HG03135 (cell line): ENCODE measurements around the gene GTPBP1.

Experiments
- ATAC-seq: cut with Tn5 transposase; IDR thresholded peaks from one replicate; pipeline ENCODE4 v1.9.1; 2021; ENCODE audit warnings: mild to moderate bottlenecking, moderate library complexity; ENCODE audit not compliant: unreplicated experiment

GTPBP1 gene

DNA sequence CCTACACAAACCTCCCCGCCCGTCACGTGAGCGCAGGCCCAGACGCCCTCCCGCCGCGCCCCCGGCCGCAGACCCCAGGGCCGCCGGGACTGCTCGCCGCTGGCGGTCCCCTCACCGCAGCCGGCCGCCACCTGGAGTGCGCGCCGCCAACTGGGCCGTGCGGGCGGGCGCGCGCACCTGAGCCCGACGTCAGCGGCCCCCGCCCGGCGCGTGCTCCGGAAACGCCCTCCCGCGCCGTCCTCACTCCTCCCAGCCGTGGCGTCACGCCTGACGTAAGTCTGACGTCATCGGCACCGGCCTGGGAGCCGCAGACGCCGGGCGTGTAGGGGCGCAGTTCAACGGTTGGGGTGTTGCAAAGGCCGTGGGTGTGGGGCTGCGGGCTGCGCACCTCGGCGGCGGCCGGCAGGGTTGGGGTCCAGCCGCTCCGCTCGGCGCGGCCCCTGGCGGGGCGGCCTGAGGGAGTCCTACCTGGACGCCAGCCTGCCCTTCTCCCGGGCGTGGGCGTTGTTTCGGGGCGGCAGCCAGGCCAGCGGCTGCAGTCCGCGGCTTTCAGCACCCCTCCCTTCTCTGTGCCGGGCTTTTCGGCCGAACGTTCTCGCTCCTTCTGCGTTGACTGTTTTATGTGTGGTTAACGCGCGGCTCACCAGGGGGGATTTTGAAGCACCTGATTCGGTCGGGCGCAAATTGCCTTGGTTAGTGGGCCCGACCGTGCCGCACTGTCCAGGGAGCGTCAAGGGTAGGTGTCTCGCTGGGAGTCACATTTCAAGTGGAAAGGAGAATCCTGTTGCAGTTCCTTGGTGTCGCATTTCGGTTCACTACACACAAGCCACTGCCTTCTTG lies 4.7 kb upstream of the GTPBP1 start, which contains the start of gene JOSD1:
JOSD1 (minus strand) TSS at position 155 of the 840 bp plus-strand sequence. CDS start 956 bp downstream, outside the sequence.
- peak; percentile 37 for ATAC-seq

DNA sequence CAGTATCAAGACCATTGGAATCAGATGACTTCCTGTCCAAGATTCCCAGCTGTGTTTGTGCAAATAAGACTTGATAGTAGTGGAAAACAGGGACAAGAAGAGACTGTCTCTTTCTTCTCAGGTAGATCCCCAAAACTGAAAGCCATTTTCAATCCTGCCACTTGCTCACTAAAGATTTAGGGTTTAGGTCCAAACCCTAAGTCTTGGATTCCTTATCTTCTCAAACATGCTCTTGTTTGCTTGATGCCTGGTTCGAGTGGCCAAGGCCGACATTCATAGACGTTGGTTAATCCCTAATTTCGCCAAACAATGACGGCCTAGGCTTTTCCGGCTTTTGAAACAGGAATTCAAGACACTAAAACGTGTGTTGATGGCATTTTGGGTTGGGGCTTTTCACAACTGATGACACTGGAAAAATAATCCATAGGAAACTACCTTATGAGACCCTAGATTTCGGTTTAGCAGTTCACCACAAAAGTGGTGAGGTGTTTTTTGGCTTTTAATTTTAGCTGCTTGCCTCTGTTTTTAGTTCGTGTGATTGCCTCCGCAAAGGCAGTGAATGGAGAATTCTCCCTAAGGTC lies 1.0 kb upstream of the GTPBP1 start:
- no peak for ATAC-seq

DNA sequence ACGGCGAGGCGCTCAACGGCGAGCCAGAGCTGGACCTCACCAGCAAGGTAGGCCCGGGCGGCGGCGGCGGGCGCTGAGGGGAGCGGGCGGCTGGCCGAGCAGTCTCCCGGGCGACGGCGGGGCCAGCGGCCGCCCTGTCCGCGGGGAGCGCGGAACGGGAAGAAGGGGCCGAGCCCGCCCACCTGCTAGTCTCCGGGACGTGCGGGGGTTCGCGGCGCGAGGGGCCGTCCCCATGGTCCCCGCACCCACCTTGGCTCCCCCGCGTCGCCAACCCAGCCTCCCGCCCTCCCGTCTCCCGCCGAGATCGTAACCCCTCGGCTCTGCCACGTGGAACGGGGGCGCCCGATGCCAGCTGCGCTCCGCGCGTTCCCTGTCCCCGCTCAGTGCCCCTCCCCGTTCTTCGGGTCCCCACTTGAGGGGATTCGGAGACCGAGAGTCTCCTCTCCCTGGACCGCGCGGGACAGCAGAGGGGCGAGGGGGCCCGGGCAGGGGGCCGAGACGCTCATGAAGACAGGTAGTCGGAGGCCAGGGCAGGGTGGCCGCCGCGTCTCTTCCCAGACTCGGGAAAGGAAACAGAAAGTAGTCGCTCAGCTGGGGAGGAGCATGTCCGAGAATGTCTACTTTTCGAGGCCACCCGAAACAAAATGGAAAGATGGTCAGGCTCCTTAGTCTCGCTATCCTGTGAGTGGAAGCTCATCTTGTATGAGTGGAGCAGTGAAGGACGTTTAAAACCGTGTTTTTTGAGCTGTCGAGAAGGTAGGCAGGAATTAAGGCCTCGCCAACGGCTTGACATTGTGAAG lies 557 bp downstream of the GTPBP1 start:
- peak; percentile 4 for ATAC-seq

DNA sequence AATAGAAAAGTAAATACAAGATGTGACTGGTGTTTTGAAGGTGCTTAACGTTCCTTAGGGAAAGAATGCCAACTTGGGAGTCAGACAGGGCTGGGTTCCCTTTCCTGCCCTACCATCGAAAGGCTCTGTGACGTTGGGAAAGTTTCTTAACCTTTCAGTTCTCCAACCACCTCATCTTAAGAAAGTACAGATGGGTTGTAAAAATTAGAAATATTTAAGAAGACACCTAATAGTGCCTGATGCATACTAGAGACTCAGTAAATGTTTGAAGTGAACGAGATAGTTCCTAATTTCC lies 1.1 kb downstream of the GTPBP1 start:
- no peak for ATAC-seq

DNA sequence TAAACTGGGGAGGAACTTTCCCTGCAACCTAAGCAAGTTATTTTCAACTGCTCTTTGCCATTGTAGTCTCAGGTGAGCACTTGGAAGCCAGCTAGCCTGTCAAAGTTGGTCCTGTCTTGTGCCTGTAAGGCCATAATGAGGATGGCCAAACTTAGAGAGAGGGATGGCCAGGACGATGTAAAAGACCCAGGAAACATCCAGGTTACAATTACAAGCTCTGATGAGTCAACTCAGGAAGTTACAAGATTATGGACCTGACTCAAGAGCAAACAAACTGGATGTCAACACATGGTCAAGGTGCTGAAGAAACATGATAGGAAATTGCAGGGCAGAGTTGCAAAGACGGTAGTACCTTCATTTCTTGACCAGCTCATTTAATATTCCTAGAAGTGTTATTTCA lies 1.6 kb downstream of the GTPBP1 start:
- ATAC-seq: no peak

DNA sequence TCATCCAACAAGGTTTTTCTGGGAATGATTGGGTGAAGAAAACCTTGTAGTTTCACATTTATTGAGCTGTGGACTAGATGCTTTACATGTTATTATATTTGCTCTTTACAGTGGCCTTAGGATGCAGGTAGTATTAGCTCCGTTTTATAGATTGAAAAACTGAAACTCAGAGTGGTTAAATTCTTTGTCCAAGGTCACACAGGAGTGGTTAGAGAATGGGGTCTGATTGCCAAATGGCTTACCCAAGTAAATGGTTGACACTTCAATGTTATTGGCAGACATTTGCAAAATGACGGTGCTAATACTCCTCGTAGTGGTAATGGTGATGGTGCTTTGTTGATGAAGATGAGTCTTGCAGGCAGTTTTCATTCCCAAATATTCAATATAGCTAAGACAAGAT lies 2.2 kb downstream of the GTPBP1 start:
- no peak for ATAC-seq

DNA sequence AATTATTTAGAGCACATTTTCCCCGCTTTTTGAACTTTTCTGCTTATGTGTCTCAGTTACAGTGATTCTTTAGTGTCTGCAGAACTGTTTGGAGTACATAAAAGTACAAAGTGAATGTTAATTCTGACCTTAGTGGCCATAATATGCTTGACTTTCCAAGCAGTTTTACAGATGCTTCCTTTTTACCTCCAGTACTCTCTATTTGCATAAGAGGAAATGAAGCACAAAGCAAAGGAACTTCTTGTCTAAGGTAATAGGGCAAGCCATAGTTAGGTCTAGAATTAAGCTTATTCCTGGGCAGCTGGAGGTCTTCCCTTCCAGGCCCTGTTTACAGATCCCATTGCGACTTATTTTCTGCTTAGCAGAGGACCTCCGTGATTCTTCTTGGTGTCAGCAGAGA lies 3.6 kb downstream of the GTPBP1 start:
- ATAC-seq: no peak

DNA sequence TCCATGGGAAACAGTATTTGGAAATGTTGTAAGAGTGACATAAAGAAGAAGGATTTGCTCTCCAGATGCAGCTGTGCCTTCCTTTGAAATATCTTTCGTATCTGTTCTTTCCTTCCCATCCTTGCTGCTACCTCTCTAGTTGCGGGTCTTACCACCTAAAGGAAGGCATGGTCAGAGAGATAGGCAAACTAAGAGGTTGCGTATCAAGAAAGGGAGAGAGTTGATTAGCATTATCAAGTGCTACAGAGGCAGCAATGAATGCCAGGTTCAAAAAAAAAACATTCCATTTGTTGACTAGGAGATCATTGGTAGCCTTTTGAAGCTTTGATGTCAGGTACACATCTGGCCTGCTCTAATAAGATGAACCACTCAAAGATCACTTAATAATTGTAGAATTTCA lies 4.6 kb downstream of the GTPBP1 start:
- no peak for ATAC-seq

DNA sequence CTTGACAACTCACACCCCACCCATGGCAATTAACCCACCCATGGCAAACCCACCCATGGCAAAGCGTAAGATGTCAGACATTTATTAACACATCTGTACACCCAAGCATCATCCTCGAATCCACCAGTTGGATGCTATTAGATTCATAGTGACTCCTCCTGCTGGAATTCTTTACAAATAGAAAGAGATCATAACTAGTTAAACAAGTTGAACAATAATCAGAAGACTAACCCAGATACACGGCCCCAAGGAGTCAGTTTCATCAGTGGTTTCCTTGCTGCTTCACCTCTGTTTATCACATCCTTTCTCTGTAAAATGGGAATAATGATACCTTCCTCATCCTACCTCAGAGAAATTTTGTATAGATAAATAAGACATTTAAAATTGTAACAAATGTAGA lies 5.1 kb downstream of the GTPBP1 start:
- ATAC-seq: no peak

DNA sequence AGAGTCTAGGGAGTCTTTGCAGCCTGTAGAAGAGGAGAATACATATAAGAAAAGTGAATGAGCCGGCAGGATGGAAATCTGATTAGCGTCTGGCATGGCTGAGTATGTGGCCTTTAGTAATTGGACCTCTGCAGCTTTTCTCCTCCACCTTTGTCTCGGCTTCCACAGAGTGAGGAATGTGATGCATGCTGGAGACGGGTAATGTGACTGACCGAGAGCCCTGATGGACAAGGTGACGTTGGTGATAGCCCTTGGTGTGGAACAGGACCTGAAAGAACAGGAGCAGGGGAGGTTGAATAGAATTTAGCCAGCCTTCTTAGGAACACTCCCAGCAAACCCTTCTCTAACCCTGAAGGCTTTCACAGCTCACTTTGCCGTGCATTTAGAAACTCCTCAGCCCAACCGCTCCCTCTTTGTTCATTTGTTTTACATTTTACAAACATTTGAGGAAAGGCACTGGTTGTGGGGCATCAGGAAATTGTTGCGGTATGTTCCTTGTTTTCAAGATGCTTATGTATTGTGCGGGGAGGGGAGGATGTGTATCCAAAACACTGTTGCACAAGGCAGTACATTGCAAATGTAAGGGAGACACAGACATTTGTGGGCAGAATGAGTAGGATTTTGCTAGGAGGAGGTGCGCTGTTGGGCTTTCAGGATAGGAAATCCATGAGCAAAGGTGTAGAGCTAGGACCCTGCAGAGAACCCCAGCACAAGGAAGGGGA lies 6.9 kb downstream of the GTPBP1 start:
- no peak for ATAC-seq

DNA sequence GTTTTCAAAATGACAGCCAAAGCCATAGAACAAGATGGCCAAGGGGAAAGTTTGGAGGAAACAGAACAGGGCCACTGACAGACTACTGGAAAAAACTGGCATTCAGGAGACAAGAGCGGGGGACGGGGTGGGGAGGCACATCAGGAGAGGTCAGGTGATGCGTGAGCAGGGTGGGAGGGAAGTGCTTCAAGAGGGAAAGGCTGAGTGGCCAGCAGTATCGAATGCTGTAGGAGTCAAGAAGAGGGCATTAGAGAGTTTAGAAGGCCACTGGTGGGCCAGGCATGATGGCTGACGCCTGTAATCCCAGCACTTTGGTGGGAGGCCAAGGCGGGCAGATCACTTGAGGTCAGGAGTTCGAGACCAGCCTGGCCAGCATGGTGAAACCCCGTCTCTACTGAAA lies 8.2 kb downstream of the GTPBP1 start:
- no peak for ATAC-seq

DNA sequence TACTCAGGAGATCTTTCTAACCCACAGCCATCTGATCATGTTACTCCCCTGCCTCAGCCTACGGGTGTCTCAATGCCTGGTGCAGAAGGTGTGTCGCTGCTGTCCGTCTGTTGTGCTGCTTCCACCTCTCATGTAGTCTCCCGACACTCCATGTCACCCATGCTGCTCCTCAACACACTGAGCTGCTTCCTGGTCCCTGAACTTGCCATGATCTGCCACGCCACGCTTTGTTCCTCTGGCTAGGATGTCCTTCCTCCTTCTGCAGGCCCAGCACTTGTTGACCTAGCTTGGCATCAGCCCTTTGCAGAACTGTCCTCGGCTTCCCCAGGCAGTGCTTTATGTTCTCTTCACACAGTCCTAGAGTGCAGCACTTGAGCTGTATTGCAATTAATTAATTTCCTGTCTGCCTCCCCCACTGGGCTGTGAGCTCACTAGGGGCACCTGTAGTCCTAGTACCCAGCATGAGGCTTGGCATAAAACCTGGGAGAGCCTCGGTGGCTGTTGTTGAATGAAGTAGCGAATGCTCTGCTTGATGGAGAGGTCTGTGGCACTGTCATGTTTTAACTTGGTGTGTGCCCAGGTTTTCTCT lies 9.5 kb downstream of the GTPBP1 start:
- ATAC-seq: no peak

DNA sequence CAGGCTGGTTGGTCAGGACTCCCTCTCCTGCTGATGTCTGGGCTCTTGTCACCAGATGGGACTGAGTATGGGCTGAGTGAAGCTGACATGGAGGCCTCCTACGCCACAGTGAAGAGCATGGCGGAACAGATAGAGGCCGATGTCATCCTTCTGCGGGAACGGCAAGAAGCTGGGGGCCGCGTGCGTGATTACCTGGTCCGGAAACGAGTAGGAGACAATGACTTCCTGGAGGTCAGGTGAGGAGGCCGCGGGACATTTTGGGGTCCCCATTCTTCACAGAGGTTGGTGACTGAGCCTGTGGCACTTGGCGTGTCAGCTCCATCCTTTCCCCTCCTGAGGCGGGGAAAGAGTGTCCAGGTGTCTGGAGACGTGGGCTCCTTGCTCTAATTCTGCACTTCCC lies 10.1 kb downstream of the GTPBP1 start:
- no peak for ATAC-seq

DNA sequence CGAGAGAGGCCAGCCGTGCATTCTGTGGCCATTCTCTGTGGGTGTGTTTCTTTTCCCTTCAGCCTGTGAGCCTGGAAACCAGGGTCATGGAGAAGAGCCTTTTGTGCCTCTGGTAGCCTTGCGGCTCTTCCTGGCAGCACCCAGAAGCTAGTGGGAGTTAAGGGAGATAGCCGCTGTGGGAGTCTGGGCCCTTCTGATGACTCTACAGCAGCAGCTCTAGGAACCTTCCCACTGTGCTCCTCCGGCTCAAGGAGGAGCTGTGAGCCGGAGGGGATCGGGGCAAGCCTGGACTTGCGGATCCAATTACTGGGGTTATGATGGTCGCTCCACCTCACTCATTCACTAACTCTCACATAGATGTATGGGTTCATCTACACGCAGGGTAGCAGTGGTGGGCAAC lies 10.5 kb downstream of the GTPBP1 start:
- ATAC-seq: no peak

DNA sequence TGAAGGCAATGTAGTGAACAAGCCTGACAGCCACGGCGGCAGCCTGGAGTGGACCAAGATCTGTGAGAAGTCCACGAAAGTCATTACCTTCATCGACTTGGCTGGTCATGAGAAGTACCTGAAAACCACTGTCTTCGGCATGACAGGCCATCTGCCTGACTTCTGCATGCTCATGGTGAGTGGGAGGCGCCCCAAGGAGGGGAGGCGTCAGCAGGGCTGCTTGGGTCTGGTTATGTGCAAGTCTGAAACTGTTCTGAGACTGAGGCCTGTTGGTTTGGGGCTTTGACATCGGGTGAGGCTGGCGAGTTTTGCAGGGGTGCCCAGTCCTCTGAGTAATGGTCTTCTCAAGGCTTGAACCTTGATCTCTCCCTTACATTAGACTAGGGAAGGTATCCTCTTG lies 11.1 kb downstream of the GTPBP1 start:
- no peak for ATAC-seq

DNA sequence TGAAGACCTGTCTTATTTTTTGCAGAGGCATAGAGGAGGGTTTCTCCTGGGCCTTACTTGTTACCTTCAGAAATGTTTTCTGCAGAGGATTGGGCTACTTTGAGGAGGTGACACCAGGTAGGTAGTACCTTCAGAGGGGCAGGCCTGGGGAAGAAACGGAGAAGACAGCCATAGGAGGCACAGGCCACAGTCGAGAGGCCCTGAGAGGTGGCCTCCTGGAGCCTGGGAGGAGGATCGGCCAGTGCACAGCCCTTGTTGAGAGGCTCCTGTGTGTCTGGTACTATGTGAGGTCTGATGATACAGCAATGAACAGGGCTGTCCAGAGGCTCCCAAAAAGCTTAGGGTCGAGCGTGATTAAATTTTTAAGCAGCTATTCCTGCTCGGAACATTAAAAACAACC lies 11.5 kb downstream of the GTPBP1 start:
- ATAC-seq: no peak

DNA sequence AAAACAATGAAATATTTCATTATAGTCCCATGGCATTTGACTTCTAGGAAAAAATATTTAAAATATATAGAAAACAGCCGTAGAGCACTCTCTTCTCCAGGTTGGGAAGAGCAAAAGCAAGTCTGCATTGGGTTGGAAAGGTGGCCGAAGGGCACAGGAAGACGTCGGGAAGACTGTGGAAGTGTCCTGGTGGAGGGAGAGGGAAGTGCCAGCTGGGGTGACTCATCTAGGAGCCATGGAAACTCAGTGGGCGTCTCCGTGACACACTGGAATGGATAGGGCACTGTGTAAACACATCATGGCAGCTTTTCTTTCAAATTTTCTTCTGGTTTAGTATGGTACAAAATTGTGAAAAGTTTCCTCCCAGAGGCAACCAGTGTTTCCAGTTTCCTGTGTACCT lies 12.7 kb downstream of the GTPBP1 start:
- no peak for ATAC-seq

DNA sequence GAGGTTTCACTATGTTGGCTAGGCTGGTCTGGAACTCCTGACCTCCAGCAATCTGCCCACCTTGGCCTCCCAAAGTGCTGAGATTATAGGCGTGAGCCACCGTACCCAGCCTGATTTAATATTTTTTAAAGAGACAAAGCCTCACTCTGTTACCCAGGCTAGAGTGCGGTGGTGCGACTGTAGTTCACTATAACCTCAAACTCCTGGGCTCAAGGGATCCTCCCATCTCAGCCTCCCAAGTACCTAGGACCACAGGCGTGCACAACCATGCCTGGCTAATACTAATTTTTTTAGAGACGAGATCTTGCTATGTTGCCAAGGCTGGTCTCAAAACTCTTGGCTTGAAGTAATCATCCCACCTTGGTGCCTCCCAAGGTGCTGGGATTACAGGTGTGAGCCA lies 13.5 kb downstream of the GTPBP1 start:
- no peak for ATAC-seq

DNA sequence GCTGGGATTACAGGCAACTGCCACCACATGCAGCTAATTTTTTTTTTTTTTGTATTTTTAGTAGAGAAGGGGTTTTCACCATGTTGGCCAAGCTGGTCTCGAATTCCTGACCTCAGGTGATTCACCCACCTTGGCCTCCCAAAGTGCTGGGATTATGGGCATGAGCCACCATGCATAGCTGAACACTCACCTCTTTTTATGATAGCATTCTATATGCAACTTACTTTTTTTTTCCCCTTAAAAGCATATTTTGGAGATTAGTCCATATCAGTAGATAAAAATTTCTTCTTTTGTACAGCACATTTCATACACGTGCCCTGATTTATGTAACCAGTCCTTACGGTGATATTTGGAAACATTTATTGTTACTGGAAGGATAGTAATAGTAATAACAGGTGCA lies 14.6 kb downstream of the GTPBP1 start:
- ATAC-seq: no peak

DNA sequence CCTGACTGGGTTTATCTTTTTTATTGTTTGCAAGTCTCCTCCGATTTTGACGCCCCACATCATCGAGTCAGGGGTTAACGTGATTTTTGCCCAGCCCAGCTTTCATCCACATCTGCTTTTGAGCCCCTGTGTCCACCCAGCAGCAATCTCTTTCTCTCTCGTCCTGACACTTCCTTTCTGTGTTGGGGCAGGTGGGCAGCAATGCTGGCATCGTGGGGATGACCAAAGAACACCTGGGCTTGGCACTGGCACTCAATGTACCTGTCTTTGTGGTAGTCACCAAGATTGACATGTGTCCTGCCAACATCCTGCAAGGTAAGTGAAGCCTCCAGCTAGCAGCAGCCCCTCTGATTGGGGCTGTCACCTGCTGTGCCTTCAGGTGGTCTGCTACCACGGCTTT lies 15.8 kb downstream of the GTPBP1 start:
- no peak for ATAC-seq

DNA sequence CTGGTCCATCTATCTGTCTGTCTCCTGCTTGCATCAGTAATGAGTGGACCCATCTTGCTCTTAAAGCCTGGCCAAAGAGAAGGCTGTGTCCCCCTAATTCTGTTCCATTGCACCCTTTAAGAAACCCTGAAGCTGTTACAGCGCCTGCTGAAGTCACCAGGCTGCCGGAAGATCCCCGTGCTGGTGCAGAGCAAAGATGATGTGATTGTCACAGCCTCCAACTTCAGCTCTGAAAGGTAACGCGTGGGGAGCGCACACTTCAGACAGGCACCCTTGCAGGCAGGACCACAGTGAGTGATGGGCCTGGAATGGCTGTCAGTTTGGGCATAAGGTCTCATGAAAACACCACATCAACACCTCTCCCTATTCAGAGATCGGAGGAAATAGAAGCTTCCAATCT lies 18.4 kb downstream of the GTPBP1 start:
- no peak for ATAC-seq
